HT1080 (cell line): ENCODE results near the gene APBB2. TPM values are rescaled to one million over a fixed set of nuclear protein-coding genes. Genes with fewer than 3 reads are reported as not detected.

Experiments used
- DNase-seq: peaks from one replicate; pipeline ENCODE4 v3.0.0-alpha.2; 2015; ENCODE audit warnings: low read depth
- total RNA-seq: library from RNA; depleted of rRNA; stranded (reverse); fragments of >200 nt; shearing (Covaris generic); gene quantifications from 2 replicates; pipeline ENCODE4 v1.2.3, GENCODE V29; 2014

APBB2 gene
- total RNA-seq, 1 experiment from 2014 or later = 50.4 TPM

GRCh38 chr4:41142376-41143310, 71.7 kb downstream of the APBB2 start:
- DNase-seq = peak; percentile 42

- DNase-seq = peak; percentile 85
Observed at GRCh38 chr4:41141900-41142299, 72.4 kb downstream of the APBB2 start.

- DNase-seq = no peak
Observed at GRCh38 chr4:41140410-41140809, 73.9 kb downstream of the APBB2 start.

- DNase-seq = no peak
Observed at GRCh38 chr4:41137879-41138278, 76.5 kb downstream of the APBB2 start.

GRCh38 chr4:41136456-41136855, 77.9 kb downstream of the APBB2 start:
- no peak for DNase-seq

- no peak for DNase-seq
Observed at GRCh38 chr4:41135801-41136200, 78.5 kb downstream of the APBB2 start.

- DNase-seq = no peak
Observed at GRCh38 chr4:41134581-41134980, 79.8 kb downstream of the APBB2 start.

GRCh38 chr4:41133454-41134018, 80.8 kb downstream of the APBB2 start:
- DNase-seq = no peak

GRCh38 chr4:41132055-41132683, 82.2 kb downstream of the APBB2 start:
- no peak for DNase-seq

- DNase-seq = no peak
Observed at GRCh38 chr4:41129936-41130440, 84.4 kb downstream of the APBB2 start.

GRCh38 chr4:41129128-41129754, 85.1 kb downstream of the APBB2 start:
- DNase-seq = no peak

- DNase-seq = no peak
Observed at GRCh38 chr4:41125558-41126311, 88.6 kb downstream of the APBB2 start.

GRCh38 chr4:41124916-41125548, 89.3 kb downstream of the APBB2 start:
- DNase-seq = no peak

GRCh38 chr4:41122775-41123174, 91.6 kb downstream of the APBB2 start:
- DNase-seq = no peak

GRCh38 chr4:41122309-41122708, 92.0 kb downstream of the APBB2 start:
- DNase-seq = no peak

- DNase-seq = no peak
Observed at GRCh38 chr4:41121906-41122305, 92.4 kb downstream of the APBB2 start.

- DNase-seq = no peak
Observed at GRCh38 chr4:41120297-41121217, 93.8 kb downstream of the APBB2 start.

GRCh38 chr4:41119867-41120295, 94.5 kb downstream of the APBB2 start:
- DNase-seq = no peak

- DNase-seq = no peak
Observed at GRCh38 chr4:41111791-41112190, 102.6 kb downstream of the APBB2 start.
